Measurements from ENCODE around the gene ZNF219. TPM values are rescaled to one million over a fixed set of nuclear protein-coding genes. Genes with fewer than 3 reads are reported as not detected.
A peak's percentile ranks its signal among the peaks of the same experiment; 100 is the strongest.

Gene ZNF219
- total and polyA plus RNA-seq, 2 of the 13 experiments (the other 11 are each of a cell fraction or from before 2014, with no cell fraction given): 34.5 to 36.6 TPM

- no peak for TF ChIP-seq NCOA5 (CRISPR knock-in tag; IDR thresholded peaks at IDR 0.05)
- TF ChIP-seq, protein P1, sequence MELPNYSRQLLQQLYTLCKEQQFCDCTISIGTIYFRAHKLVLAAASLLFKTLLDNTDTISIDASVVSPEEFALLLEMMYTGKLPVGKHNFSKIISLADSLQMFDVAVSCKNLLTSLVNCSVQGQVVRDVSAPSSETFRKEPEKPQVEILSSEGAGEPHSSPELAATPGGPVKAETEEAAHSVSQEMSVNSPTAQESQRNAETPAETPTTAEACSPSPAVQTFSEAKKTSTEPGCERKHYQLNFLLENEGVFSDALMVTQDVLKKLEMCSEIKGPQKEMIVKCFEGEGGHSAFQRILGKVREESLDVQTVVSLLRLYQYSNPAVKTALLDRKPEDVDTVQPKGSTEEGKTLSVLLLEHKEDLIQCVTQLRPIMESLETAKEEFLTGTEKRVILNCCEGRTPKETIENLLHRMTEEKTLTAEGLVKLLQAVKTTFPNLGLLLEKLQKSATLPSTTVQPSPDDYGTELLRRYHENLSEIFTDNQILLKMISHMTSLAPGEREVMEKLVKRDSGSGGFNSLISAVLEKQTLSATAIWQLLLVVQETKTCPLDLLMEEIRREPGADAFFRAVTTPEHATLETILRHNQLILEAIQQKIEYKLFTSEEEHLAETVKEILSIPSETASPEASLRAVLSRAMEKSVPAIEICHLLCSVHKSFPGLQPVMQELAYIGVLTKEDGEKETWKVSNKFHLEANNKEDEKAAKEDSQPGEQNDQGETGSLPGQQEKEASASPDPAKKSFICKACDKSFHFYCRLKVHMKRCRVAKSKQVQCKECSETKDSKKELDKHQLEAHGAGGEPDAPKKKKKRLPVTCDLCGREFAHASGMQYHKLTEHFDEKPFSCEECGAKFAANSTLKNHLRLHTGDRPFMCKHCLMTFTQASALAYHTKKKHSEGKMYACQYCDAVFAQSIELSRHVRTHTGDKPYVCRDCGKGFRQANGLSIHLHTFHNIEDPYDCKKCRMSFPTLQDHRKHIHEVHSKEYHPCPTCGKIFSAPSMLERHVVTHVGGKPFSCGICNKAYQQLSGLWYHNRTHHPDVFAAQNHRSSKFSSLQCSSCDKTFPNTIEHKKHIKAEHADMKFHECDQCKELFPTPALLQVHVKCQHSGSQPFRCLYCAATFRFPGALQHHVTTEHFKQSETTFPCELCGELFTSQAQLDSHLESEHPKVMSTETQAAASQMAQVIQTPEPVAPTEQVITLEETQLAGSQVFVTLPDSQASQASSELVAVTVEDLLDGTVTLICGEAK (IDR thresholded peaks at IDR 0.05): no peak
- TF ChIP-seq, protein P1 (CRISPR knock-in tag; IDR thresholded peaks at IDR 0.05): no peak
- TF ChIP-seq ZFY (CRISPR knock-in tag; IDR thresholded peaks at IDR 0.05): no peak
- no peak for TF ChIP-seq ATF7 (IDR thresholded peaks at IDR 0.05)
- TF ChIP-seq ATF7 (CRISPR knock-in tag; IDR thresholded peaks at IDR 0.05): no peak
- no peak for TF ChIP-seq ZNF484 (CRISPR knock-in tag; IDR thresholded peaks at IDR 0.05; ENCODE audit: borderline replicate concordance, low read depth)
- TF ChIP-seq ATF4 (CRISPR knock-in tag; IDR thresholded peaks at IDR 0.05): no peak
- TF ChIP-seq SMAD9 (CRISPR knock-in tag; IDR thresholded peaks at IDR 0.05): no peak
- TF ChIP-seq, protein P2, sequence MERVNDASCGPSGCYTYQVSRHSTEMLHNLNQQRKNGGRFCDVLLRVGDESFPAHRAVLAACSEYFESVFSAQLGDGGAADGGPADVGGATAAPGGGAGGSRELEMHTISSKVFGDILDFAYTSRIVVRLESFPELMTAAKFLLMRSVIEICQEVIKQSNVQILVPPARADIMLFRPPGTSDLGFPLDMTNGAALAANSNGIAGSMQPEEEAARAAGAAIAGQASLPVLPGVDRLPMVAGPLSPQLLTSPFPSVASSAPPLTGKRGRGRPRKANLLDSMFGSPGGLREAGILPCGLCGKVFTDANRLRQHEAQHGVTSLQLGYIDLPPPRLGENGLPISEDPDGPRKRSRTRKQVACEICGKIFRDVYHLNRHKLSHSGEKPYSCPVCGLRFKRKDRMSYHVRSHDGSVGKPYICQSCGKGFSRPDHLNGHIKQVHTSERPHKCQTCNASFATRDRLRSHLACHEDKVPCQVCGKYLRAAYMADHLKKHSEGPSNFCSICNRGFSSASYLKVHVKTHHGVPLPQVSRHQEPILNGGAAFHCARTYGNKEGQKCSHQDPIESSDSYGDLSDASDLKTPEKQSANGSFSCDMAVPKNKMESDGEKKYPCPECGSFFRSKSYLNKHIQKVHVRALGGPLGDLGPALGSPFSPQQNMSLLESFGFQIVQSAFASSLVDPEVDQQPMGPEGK (CRISPR knock-in tag; IDR thresholded peaks at IDR 0.05): peak; percentile 97
- no peak for TF ChIP-seq WIZ (CRISPR knock-in tag; IDR thresholded peaks at IDR 0.05)
- TF ChIP-seq, protein P3, sequence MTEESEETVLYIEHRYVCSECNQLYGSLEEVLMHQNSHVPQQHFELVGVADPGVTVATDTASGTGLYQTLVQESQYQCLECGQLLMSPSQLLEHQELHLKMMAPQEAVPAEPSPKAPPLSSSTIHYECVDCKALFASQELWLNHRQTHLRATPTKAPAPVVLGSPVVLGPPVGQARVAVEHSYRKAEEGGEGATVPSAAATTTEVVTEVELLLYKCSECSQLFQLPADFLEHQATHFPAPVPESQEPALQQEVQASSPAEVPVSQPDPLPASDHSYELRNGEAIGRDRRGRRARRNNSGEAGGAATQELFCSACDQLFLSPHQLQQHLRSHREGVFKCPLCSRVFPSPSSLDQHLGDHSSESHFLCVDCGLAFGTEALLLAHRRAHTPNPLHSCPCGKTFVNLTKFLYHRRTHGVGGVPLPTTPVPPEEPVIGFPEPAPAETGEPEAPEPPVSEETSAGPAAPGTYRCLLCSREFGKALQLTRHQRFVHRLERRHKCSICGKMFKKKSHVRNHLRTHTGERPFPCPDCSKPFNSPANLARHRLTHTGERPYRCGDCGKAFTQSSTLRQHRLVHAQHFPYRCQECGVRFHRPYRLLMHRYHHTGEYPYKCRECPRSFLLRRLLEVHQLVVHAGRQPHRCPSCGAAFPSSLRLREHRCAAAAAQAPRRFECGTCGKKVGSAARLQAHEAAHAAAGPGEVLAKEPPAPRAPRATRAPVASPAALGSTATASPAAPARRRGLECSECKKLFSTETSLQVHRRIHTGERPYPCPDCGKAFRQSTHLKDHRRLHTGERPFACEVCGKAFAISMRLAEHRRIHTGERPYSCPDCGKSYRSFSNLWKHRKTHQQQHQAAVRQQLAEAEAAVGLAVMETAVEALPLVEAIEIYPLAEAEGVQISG (CRISPR knock-in tag; IDR thresholded peaks at IDR 0.05): no peak
- TF ChIP-seq, protein P4, sequence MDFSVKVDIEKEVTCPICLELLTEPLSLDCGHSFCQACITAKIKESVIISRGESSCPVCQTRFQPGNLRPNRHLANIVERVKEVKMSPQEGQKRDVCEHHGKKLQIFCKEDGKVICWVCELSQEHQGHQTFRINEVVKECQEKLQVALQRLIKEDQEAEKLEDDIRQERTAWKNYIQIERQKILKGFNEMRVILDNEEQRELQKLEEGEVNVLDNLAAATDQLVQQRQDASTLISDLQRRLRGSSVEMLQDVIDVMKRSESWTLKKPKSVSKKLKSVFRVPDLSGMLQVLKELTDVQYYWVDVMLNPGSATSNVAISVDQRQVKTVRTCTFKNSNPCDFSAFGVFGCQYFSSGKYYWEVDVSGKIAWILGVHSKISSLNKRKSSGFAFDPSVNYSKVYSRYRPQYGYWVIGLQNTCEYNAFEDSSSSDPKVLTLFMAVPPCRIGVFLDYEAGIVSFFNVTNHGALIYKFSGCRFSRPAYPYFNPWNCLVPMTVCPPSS (IDR thresholded peaks at IDR 0.05): no peak
Measured at GRCh38 chr14:21098076-21098891, at the start of gene ZNF219 (continued).

Data from HepG2 (cell line).